HG02981 (cell line): ENCODE results near the gene CSF3R.

Experiments used
- ATAC-seq: cut with Tn5 transposase; IDR thresholded peaks from one replicate; pipeline ENCODE4 v1.9.1; 2021; ENCODE audit warnings: mild to moderate bottlenecking, moderate library complexity; ENCODE audit not compliant: unreplicated experiment

CSF3R gene

DNA sequence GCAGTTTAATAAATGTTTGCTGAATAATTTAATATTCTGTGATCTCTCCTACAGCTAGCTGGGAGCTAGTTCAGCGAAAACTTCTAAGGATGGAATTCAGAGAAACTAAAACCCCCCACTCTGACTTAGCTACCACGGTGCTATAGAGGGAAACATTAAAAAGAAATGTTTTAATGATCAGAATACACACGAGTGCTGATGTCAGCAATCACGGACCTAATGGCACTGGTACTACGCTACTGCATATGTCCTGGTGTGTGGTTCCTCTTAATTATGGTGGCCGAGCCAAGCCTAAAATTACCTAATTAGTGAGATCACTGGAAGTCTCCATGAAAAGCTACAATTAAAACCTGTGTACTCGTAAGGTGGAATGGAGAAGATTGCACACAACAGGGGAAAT, 61.1 kb downstream of the CSF3R start:
- no peak for ATAC-seq

DNA sequence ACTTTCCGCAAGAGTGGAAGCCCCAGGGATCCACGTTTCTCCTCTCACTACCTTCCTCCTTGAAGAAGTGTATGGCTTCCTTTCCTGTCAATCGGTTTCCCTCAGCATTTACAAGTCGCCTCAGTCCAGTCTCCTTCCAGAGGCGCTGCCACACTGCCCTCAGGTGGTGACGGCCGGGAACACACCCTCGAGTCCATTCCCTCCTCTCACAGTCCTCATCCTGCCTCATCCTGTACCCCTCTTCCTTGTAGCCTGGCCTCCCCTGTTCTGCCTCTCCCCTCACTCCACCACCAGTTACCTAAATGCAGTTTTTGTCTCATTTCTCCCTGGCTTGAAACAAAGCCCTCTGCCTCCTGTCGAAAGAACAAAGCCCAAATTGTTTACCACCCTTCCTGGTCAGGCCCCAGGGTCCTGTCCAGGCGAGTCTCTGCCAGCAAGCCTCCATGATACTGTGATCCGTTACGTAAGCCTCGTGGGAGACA, 61.8 kb downstream of the CSF3R start:
- no peak for ATAC-seq

DNA sequence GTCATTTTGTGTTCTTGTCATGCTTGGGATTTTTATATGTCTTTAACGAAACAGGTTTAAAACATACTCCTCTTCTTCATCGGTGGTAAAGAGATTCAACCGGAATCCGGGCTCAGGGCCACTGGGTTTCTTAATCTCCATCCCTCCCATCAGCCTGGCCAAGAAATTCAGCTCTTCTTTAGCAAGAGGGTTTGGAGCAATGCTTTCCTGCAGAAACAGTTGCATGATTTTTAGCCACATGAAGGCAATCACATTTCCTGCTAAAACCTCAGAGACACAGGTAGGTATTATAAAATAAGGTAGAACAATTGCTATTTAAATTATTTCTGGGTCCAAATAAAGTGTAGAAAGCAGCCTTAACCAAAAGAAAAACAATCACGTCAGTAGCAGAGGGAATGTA, 62.3 kb downstream of the CSF3R start:
- ATAC-seq: no peak

DNA sequence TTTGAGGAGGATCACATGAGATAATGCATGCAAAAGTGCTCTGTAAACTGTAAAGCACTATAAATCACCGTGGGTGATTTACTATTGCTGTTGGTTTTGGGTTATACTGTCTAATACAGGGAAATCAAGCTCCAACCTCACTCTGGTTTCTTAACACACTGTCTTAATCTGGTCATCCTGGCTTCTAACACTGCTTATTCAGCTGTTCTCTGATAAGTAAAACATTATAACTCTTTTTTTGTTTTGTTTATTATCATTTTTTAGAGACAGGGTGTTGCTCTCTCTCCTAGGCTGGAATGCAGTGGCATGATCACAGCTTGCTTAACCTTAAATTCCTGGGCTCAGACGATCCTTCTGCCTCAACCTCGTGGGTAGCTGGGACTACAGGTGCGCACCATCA, 63.1 kb downstream of the CSF3R start:
- ATAC-seq: no peak

DNA sequence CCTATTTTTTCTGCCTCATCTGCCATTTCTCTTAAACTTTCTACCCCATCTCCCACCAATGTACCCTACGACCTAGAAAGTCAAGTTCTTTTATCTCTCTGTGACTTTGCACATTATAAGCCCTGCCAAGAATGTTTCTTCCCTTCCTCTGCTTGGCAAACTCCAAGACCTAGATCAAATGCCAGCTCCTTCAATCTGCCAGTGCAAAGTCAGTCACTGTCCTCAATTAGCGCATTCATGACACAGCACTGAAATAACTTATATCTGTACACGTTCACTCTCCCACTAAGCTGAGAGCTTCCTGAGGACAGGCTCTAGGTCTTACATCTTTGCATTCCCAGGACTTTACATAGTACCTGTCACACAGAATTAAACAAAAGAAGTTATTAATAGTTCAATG, 63.6 kb downstream of the CSF3R start:
- no peak for ATAC-seq

DNA sequence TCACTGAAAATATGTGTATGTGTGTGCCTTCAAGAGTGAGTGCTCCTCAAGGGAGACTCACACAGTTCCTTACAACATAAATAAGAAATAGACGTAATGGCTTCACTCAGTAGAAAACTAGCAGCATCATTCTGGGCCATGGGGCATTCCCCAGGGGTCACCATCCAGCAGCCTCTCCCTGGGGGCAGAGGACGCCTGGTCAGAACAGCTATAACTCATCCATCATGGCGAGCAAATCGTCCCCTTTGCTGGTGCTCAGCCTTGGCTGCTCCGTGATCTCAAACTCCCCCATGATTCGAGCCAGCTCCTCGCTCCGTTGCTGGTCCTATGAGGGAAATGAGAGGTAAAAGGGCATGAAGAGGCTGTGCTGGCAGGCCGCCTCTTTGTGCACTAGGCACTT, 64.8 kb downstream of the CSF3R start:
- ATAC-seq: no peak
